T-helper 17 cell (primary cell): ENCODE results near the gene SARNP. TPM values are rescaled to one million over a fixed set of nuclear protein-coding genes. Genes with fewer than 3 reads are reported as not detected.

Experiments used
- ATAC-seq: fragments of 150-1000 bp; cut with Tn5 transposase; 2 replicates; pipeline ENCODE4 v1.10.0; 2021; ENCODE audit warnings: mild to moderate bottlenecking, moderate library complexity
- DNase-seq, 3 donors: peaks; one replicate each; pipeline versions ENCODE4 v3.0.0 to v3.0.0-alpha.2; 2020 to 2021
- H3K9me3 ChIP-seq: one replicate; pipeline ENCODE4 v1.7.0; 2013; ENCODE audit warnings: low read length, mild to moderate bottlenecking; ENCODE audit not compliant: control insufficient read depth, poor library complexity, severe bottlenecking
- H3K27ac Mint-ChIP-seq: one replicate; pipeline ENCODE4 v1.8.0; 2022; ENCODE audit warnings: mild to moderate bottlenecking, moderate library complexity, mixed read lengths
- H3K27me3 Mint-ChIP-seq: one replicate; pipeline ENCODE4 v1.8.0; 2022; ENCODE audit warnings: mixed read lengths
- H3K36me3 Mint-ChIP-seq: one replicate; pipeline ENCODE4 v1.8.0; 2022; ENCODE audit warnings: low read depth, mixed read lengths
- H3K4me1 Mint-ChIP-seq: one replicate; pipeline ENCODE4 v1.8.0; 2022; ENCODE audit warnings: mild to moderate bottlenecking, mixed read lengths
- H3K4me3 Mint-ChIP-seq: one replicate; pipeline ENCODE4 v1.8.0; 2022; ENCODE audit warnings: mild to moderate bottlenecking, moderate library complexity, mixed read lengths
- total RNA-seq, 4 donors: library from RNA in 2 of 4; stranded (reverse) in 2 of 4; gene quantifications; one replicate each; pipeline ENCODE4 v1.2.3 and lab custom pipeline; 2022 to 2026

Gene SARNP
- total RNA-seq, 2 donors from 2014 or later = 37.3 to 38.5 TPM

- no peak for ATAC-seq
- Mint-ChIP-seq H3K4me3 (no peak overlapping the region), H3K27me3 (no peaks in the 10 kb centered on the region), H3K4me1 (peaks cover 24% of the 10 kb centered on the region), H3K27ac (peak overlapping the region; percentile 39), H3K36me3 (peaks cover 2% of the 10 kb centered on the region)
- no peak for DNase-seq
- no peaks in the 10 kb centered on the region for H3K9me3 ChIP-seq
Measured at GRCh38 chr12:55806982-55807381, 10.5 kb downstream of the SARNP start.

GRCh38 chr12:55797550-55797949 lies 20.0 kb downstream of the SARNP start:
- peaks cover 5% of the 10 kb centered on the region for H3K36me3 Mint-ChIP-seq
- H3K4me3 Mint-ChIP-seq = no peak overlapping the region
- no peaks in the 10 kb centered on the region for H3K27me3 Mint-ChIP-seq
- H3K9me3 ChIP-seq = no peaks in the 10 kb centered on the region
- DNase-seq (no peak), ATAC-seq (no peak)
- peak overlapping the region; percentile 43 for H3K27ac Mint-ChIP-seq
- H3K4me1 Mint-ChIP-seq = peaks cover 4% of the 10 kb centered on the region

- peak overlapping the region; percentile 74 for H3K27ac Mint-ChIP-seq
- H3K4me3 Mint-ChIP-seq = no peak overlapping the region
- H3K36me3 Mint-ChIP-seq = peaks cover 5% of the 10 kb centered on the region
- DNase-seq (no peak), ATAC-seq (no peak)
- H3K27me3 Mint-ChIP-seq = no peaks in the 10 kb centered on the region
- H3K9me3 ChIP-seq = no peaks in the 10 kb centered on the region
- H3K4me1 Mint-ChIP-seq = peaks cover 4% of the 10 kb centered on the region
Measured at GRCh38 chr12:55797068-55797467, 20.5 kb downstream of the SARNP start.

GRCh38 chr12:55795950-55796349 lies 21.6 kb downstream of the SARNP start:
- DNase-seq (no peak), ATAC-seq (no peak)
- Mint-ChIP-seq H3K36me3 (peaks cover 5% of the 10 kb centered on the region), H3K4me1 (peaks cover 5% of the 10 kb centered on the region), H3K27ac (peak overlapping the region; percentile 74), H3K4me3 (no peak overlapping the region), H3K27me3 (no peaks in the 10 kb centered on the region)
- H3K9me3 ChIP-seq = no peaks in the 10 kb centered on the region

GRCh38 chr12:55789893-55790292 lies 27.6 kb downstream of the SARNP start:
- ATAC-seq = no peak
- H3K4me1 Mint-ChIP-seq = peaks cover 10% of the 10 kb centered on the region
- H3K27me3 Mint-ChIP-seq = no peaks in the 10 kb centered on the region
- H3K9me3 ChIP-seq = no peaks in the 10 kb centered on the region
- H3K36me3 Mint-ChIP-seq = peaks cover 3% of the 10 kb centered on the region
- no peak overlapping the region for H3K4me3 Mint-ChIP-seq
- H3K27ac Mint-ChIP-seq = no peak overlapping the region
- DNase-seq = no peak

- H3K9me3 ChIP-seq = no peaks in the 10 kb centered on the region
- DNase-seq (no peak), ATAC-seq (no peak)
- H3K27me3 Mint-ChIP-seq = no peaks in the 10 kb centered on the region
- peaks cover 10% of the 10 kb centered on the region for H3K4me1 Mint-ChIP-seq
- H3K27ac Mint-ChIP-seq = no peak overlapping the region
- peaks cover 3% of the 10 kb centered on the region for H3K36me3 Mint-ChIP-seq
- no peak overlapping the region for H3K4me3 Mint-ChIP-seq
Measured at GRCh38 chr12:55789171-55789570, 28.4 kb downstream of the SARNP start.

- H3K27ac Mint-ChIP-seq = no peak overlapping the region
- ATAC-seq (no peak), DNase-seq (no peak)
- H3K9me3 ChIP-seq = no peaks in the 10 kb centered on the region
- H3K36me3 Mint-ChIP-seq = peaks cover 3% of the 10 kb centered on the region
- no peak overlapping the region for H3K4me3 Mint-ChIP-seq
- H3K4me1 Mint-ChIP-seq = peaks cover 10% of the 10 kb centered on the region
- no peaks in the 10 kb centered on the region for H3K27me3 Mint-ChIP-seq
Measured at GRCh38 chr12:55788546-55788945, 29.0 kb downstream of the SARNP start.

GRCh38 chr12:55780685-55781084 lies 36.8 kb downstream of the SARNP start:
- ATAC-seq = peak; percentile 72
- no peak overlapping the region for H3K4me3 Mint-ChIP-seq
- peak overlapping the region; percentile 86 for H3K27ac Mint-ChIP-seq
- H3K4me1 Mint-ChIP-seq = peaks cover 16% of the 10 kb centered on the region
- no peaks in the 10 kb centered on the region for H3K9me3 ChIP-seq
- peaks cover 2% of the 10 kb centered on the region for H3K36me3 Mint-ChIP-seq
- H3K27me3 Mint-ChIP-seq = no peaks in the 10 kb centered on the region
- no peak for DNase-seq

- DNase-seq = no peak
- ATAC-seq = no peak
- peaks cover 4% of the 10 kb centered on the region for H3K36me3 Mint-ChIP-seq
- H3K27ac Mint-ChIP-seq = peak overlapping the region; percentile 81
- H3K4me3 Mint-ChIP-seq = no peak overlapping the region
- H3K27me3 Mint-ChIP-seq = no peaks in the 10 kb centered on the region
- no peaks in the 10 kb centered on the region for H3K9me3 ChIP-seq
- peaks cover 20% of the 10 kb centered on the region for H3K4me1 Mint-ChIP-seq
Measured at GRCh38 chr12:55777856-55778255, 39.7 kb downstream of the SARNP start.

- H3K27me3 Mint-ChIP-seq = no peaks in the 10 kb centered on the region
- DNase-seq (no peak), ATAC-seq (no peak)
- H3K4me1 Mint-ChIP-seq = peaks cover 13% of the 10 kb centered on the region
- no peak overlapping the region for H3K4me3 Mint-ChIP-seq
- peaks cover 5% of the 10 kb centered on the region for H3K36me3 Mint-ChIP-seq
- no peaks in the 10 kb centered on the region for H3K9me3 ChIP-seq
- peak overlapping the region; percentile 67 for H3K27ac Mint-ChIP-seq
Measured at GRCh38 chr12:55771736-55772135, 45.8 kb downstream of the SARNP start.

- Mint-ChIP-seq H3K27ac (peak overlapping the region; percentile 27), H3K27me3 (no peaks in the 10 kb centered on the region), H3K36me3 (peaks cover 3% of the 10 kb centered on the region), H3K4me1 (peaks cover 13% of the 10 kb centered on the region), H3K4me3 (no peak overlapping the region)
- DNase-seq (no peak), ATAC-seq (no peak)
- no peaks in the 10 kb centered on the region for H3K9me3 ChIP-seq
Measured at GRCh38 chr12:55767156-55767555, 50.4 kb downstream of the SARNP start.

- H3K27ac Mint-ChIP-seq = peak overlapping the region; percentile 85
- no peaks in the 10 kb centered on the region for H3K9me3 ChIP-seq
- ATAC-seq = no peak
- no peak overlapping the region for H3K4me3 Mint-ChIP-seq
- H3K36me3 Mint-ChIP-seq = peaks cover 6% of the 10 kb centered on the region
- DNase-seq = no peak
- peaks cover 14% of the 10 kb centered on the region for H3K4me1 Mint-ChIP-seq
- no peaks in the 10 kb centered on the region for H3K27me3 Mint-ChIP-seq
Measured at GRCh38 chr12:55765736-55766290, 51.7 kb downstream of the SARNP start.

- Mint-ChIP-seq H3K4me1 (peaks cover 13% of the 10 kb centered on the region), H3K27me3 (no peaks in the 10 kb centered on the region), H3K4me3 (no peak overlapping the region), H3K27ac (no peak overlapping the region), H3K36me3 (peaks cover 3% of the 10 kb centered on the region)
- no peaks in the 10 kb centered on the region for H3K9me3 ChIP-seq
- DNase-seq = no peak
- ATAC-seq = no peak
Measured at GRCh38 chr12:55762646-55763045, 54.9 kb downstream of the SARNP start.

GRCh38 chr12:55760663-55761062 lies 56.9 kb downstream of the SARNP start:
- ATAC-seq (no peak), DNase-seq (no peak)
- H3K4me3 Mint-ChIP-seq = no peak overlapping the region
- H3K36me3 Mint-ChIP-seq = peaks cover 6% of the 10 kb centered on the region
- H3K27me3 Mint-ChIP-seq = no peaks in the 10 kb centered on the region
- peaks cover 14% of the 10 kb centered on the region for H3K4me1 Mint-ChIP-seq
- H3K9me3 ChIP-seq = no peaks in the 10 kb centered on the region
- H3K27ac Mint-ChIP-seq = no peak overlapping the region
